Panc1 (cell line): Measurements from ENCODE around the gene MTF1. TPM values are rescaled to one million over a fixed set of nuclear protein-coding genes. Genes with fewer than 3 reads are reported as not detected.

ENCODE experiments used
- ATAC-seq: fragments of 200-7000 bp; cut with Tn5 transposase; 2 replicates; pipeline ENCODE4 v1.9.1; 2020; ENCODE audit warnings: mild to moderate bottlenecking, moderate library complexity
- BruUV-seq: library from RNA; stranded (reverse); fragments of 400-500 nt; replicated peaks from 2 replicates; lab custom pipeline; 2021; lab: Mats Ljungman, UMichigan
- CTCF ChIA-PET: fragments of 300-600 bp; sonication (Branson Sonifier 250); formaldehyde crosslinking; loops from one replicate; lab custom pipeline; 2022; ENCODE audit warnings: antibody characterized with exemption; lab: Charles Lee
- POLR2A ChIA-PET: fragments of 300-600 bp; sonication (Branson Sonifier 250); formaldehyde crosslinking; loops from one replicate; lab custom pipeline; 2022; ENCODE audit warnings: antibody characterized with exemption; lab: Charles Lee
- DNase-seq: peaks from one replicate; pipeline ENCODE4 v3.0.0-alpha.2; 2010; ENCODE audit warnings: low read depth, low spot score
- H3K27ac ChIP-seq: 2 replicates; pipeline ENCODE4 v1.5.1; 2011; ENCODE audit warnings: mild to moderate bottlenecking, low read length, inconsistent platforms
- H3K27me3 ChIP-seq: fragments of 200-500 bp; sonication (Bioruptor generic); 2 replicates; pipeline ENCODE4 v1.6.0; 2014; ENCODE audit warnings: low read length, inconsistent platforms; ENCODE audit not compliant: control insufficient read depth, insufficient read depth
- H3K36me3 ChIP-seq: fragments of 200-500 bp; sonication (Bioruptor generic); 2 replicates; pipeline ENCODE4 v1.5.1; 2014; ENCODE audit warnings: inconsistent platforms, mild to moderate bottlenecking, low read length, moderate library complexity; ENCODE audit not compliant: control insufficient read depth, insufficient read depth
- H3K4me1 ChIP-seq: 2 replicates; pipeline ENCODE4 v1.5.1; 2011; ENCODE audit warnings: inconsistent platforms, mild to moderate bottlenecking, low read length, moderate library complexity; ENCODE audit not compliant: control insufficient read depth, insufficient read depth
- H3K4me3 ChIP-seq, 2 experiments: 2 replicates each; pipeline ENCODE4 v1.5.1; 2011 to 2012; ENCODE audit warnings: low read depth in 2 of 2, low read length in 2 of 2, mild to moderate bottlenecking in 2 of 2, inconsistent platforms in 1 of 2, moderate library complexity in 1 of 2
- H3K9me3 ChIP-seq: fragments of 200-500 bp; sonication (Bioruptor generic); 2 replicates; pipeline ENCODE4 v1.5.1; 2014; ENCODE audit warnings: low read depth, mild to moderate bottlenecking, inconsistent platforms, low read length, moderate library complexity; ENCODE audit not compliant: control insufficient read depth, insufficient read depth
- SIN3A ChIP-seq: IDR thresholded peaks from 2 replicates; pipeline ENCODE4 v1.6.1; 2012; ENCODE audit warnings: low read depth, mild to moderate bottlenecking, low read length, moderate library complexity, borderline replicate concordance; ENCODE audit not compliant: insufficient read depth
- TCF7L2 ChIP-seq: IDR thresholded peaks from 2 replicates; pipeline ENCODE4 v1.6.1; 2011; ENCODE audit warnings: mild to moderate bottlenecking, low read depth, low read length, inconsistent platforms
- in situ Hi-C: cut with HindIII; loops from 2 replicates; pipeline ENCODE4 v1.10.0; 2016; ENCODE audit warnings: low sequenced_read_pairs, low pct_unique_long_range_greater_than_20kb
- intact Hi-C: fragments of 100-400 bp; cut with micrococcal nuclease; formaldehyde crosslinking; loops from one replicate; pipeline ENCODE4 v1.10.0; 2022; ENCODE audit not compliant: unreplicated experiment
- total RNA-seq: library from RNA; stranded (reverse); gene quantifications from one replicate; pipeline ENCODE4 v1.2.1, GENCODE V29; 2021; ENCODE audit not compliant: unreplicated experiment
- TF ChIP-seq, protein P1 (sequence below): fragments of 450-650 bp; IDR thresholded peaks from 2 replicates; pipeline ENCODE4 v1.5.1; 2017; ENCODE audit warnings: mild to moderate bottlenecking
- TF ChIP-seq, protein P2 (sequence below), 2 experiments: IDR thresholded peaks; 2 replicates each; pipeline ENCODE4 v1.6.1; 2011 to 2012; ENCODE audit warnings: low read depth in 2 of 2, control low read depth in 1 of 2, low read length in 1 of 2, mild to moderate bottlenecking in 1 of 2, moderate library complexity in 1 of 2; ENCODE audit not compliant: insufficient read depth in 1 of 2

MTF1 gene
- total RNA-seq, 1 experiment from 2014 or later = 26.2 TPM

DNA sequence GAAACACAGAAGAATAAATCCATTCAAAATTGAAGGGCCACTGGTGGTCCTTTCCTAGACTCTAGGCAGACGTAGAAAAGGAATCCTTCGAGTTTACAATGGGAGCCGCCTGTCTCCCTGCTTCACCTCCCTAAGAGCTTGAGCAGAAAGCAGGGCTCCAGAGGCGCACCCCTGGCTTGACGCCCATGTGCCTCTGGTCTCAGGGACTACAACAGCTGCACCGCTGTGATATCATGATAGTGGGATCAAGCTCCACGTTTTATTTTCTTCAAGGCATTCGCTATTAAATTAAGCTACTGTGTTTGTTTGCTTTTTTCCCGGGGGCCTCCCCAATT, 52.2 kb downstream of the MTF1 start:
- Histone ChIP-seq H3K4me1 (peaks cover 32% of the 10 kb centered on the region), H3K4me3 (peak overlapping the region; percentile 94 to 98), H3K27ac (peak overlapping the region; percentile 94), H3K27me3 (no peaks in the 10 kb centered on the region), H3K36me3 (peaks cover 30% of the 10 kb centered on the region), H3K9me3 (no peaks in the 10 kb centered on the region)
- intact Hi-C loops (no loop called here), in situ Hi-C loops (no loop called here)
- TSS peak; percentile 58 for BruUV-seq
- CTCF ChIA-PET = no interaction called here
- POLR2A ChIA-PET = interaction anchor here (0.6 to 2.3 kb wide), 4 partner anchors 8 to 115 kb away, joined by 3 to 12 read pairs (median 6); partner anchors contain the start of gene MTF1
- TF ChIP-seq, protein P1, sequence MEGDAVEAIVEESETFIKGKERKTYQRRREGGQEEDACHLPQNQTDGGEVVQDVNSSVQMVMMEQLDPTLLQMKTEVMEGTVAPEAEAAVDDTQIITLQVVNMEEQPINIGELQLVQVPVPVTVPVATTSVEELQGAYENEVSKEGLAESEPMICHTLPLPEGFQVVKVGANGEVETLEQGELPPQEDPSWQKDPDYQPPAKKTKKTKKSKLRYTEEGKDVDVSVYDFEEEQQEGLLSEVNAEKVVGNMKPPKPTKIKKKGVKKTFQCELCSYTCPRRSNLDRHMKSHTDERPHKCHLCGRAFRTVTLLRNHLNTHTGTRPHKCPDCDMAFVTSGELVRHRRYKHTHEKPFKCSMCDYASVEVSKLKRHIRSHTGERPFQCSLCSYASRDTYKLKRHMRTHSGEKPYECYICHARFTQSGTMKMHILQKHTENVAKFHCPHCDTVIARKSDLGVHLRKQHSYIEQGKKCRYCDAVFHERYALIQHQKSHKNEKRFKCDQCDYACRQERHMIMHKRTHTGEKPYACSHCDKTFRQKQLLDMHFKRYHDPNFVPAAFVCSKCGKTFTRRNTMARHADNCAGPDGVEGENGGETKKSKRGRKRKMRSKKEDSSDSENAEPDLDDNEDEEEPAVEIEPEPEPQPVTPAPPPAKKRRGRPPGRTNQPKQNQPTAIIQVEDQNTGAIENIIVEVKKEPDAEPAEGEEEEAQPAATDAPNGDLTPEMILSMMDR = no peak
- TF ChIP-seq, protein P2, sequence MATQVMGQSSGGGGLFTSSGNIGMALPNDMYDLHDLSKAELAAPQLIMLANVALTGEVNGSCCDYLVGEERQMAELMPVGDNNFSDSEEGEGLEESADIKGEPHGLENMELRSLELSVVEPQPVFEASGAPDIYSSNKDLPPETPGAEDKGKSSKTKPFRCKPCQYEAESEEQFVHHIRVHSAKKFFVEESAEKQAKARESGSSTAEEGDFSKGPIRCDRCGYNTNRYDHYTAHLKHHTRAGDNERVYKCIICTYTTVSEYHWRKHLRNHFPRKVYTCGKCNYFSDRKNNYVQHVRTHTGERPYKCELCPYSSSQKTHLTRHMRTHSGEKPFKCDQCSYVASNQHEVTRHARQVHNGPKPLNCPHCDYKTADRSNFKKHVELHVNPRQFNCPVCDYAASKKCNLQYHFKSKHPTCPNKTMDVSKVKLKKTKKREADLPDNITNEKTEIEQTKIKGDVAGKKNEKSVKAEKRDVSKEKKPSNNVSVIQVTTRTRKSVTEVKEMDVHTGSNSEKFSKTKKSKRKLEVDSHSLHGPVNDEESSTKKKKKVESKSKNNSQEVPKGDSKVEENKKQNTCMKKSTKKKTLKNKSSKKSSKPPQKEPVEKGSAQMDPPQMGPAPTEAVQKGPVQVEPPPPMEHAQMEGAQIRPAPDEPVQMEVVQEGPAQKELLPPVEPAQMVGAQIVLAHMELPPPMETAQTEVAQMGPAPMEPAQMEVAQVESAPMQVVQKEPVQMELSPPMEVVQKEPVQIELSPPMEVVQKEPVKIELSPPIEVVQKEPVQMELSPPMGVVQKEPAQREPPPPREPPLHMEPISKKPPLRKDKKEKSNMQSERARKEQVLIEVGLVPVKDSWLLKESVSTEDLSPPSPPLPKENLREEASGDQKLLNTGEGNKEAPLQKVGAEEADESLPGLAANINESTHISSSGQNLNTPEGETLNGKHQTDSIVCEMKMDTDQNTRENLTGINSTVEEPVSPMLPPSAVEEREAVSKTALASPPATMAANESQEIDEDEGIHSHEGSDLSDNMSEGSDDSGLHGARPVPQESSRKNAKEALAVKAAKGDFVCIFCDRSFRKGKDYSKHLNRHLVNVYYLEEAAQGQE (IDR thresholded peaks at IDR 0.05; ENCODE audit: insufficient read depth in 1 of 2, low read depth in 2 of 2, low read length in 1 of 2) = no peak
- TF ChIP-seq TCF7L2 = no peak
- no peak for DNase-seq
- ATAC-seq = no peak

DNA sequence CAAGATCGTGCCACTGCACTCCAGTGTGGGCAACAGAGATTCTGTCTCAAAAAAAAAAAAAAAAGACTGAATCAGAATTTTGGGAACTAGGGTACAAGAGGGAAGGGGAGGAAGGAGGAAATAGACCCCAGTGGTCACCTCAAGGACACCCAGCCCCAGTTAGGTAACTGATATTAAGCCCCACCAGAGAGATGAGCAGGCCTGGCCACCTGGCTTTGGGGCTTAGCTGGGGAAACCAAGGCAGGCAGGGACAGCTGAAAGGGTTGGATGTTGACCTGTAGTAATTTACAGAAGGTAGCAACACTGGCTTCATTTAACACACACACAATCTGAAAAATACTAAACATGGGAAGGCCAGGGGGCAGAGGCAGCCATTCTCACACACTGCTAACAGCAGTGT, 57.0 kb downstream of the MTF1 start:
- H3K4me3 ChIP-seq = no peak overlapping the region
- intact Hi-C loops (no loop called here), in situ Hi-C loops (no loop called here)
- no peak for DNase-seq
- H3K9me3 ChIP-seq = no peaks in the 10 kb centered on the region
- ATAC-seq = no peak
- BruUV-seq = no TSS peak
- TF ChIP-seq, protein P1 = no peak
- TF ChIP-seq, protein P2 (IDR thresholded peaks at IDR 0.05; ENCODE audit: insufficient read depth in 1 of 2, low read depth in 2 of 2, low read length in 1 of 2) = no peak
- TF ChIP-seq SIN3A = no peak
- TF ChIP-seq TCF7L2 = no peak
- H3K4me1 ChIP-seq = peaks cover 9% of the 10 kb centered on the region
- peaks cover 25% of the 10 kb centered on the region for H3K36me3 ChIP-seq
- H3K27ac ChIP-seq = no peak overlapping the region
- no peaks in the 10 kb centered on the region for H3K27me3 ChIP-seq
- POLR2A ChIA-PET = no interaction called here
- CTCF ChIA-PET = no interaction called here
